Neural progenitor cell (in vitro differentiated cells): ENCODE results near the gene ART5. TPM values are rescaled to one million over a fixed set of nuclear protein-coding genes. Genes with fewer than 3 reads are reported as not detected.

Source experiments
- DNase-seq: peaks from one replicate; pipeline ENCODE4 v3.0.0-alpha.2; 2016; ENCODE audit warnings: low spot score
- H2AFZ ChIP-seq: fragments of 200-600 bp; sonication (generic); replicated peaks from 2 replicates; pipeline ENCODE4 v1.6.1; 2016; ENCODE audit warnings: antibody characterized with exemption
- H3F3A ChIP-seq: fragments of 200-600 bp; sonication (generic); 2 replicates; pipeline ENCODE4 v1.6.1; 2016; ENCODE audit warnings: antibody characterized with exemption, low read depth
- H3K27ac ChIP-seq: fragments of 200-600 bp; sonication (generic); 2 replicates; pipeline ENCODE4 v1.5.1; 2016; ENCODE audit warnings: mild to moderate bottlenecking
- H3K27me3 ChIP-seq: fragments of 200-600 bp; sonication (generic); 2 replicates; pipeline ENCODE4 v1.6.1; 2016; ENCODE audit warnings: mild to moderate bottlenecking, moderate library complexity
- H3K36me3 ChIP-seq: fragments of 200-600 bp; sonication (generic); 2 replicates; pipeline ENCODE4 v1.5.1; 2016
- H3K4me1 ChIP-seq: fragments of 200-600 bp; sonication (generic); 2 replicates; pipeline ENCODE4 v1.6.1; 2016; ENCODE audit warnings: mixed run types
- H3K4me2 ChIP-seq: fragments of 200-600 bp; sonication (generic); 2 replicates; pipeline ENCODE4 v1.6.1; 2016
- H3K4me3 ChIP-seq: fragments of 200-600 bp; sonication (generic); 2 replicates; pipeline ENCODE4 v1.5.1; 2016
- H3K79me2 ChIP-seq: fragments of 200-600 bp; sonication (generic); 2 replicates; pipeline ENCODE4 v1.6.1; 2016; ENCODE audit warnings: low read depth
- H3K9ac ChIP-seq: fragments of 200-600 bp; sonication (generic); 2 replicates; pipeline ENCODE4 v1.6.1; 2016
- H3K9me3 ChIP-seq: fragments of 200-600 bp; sonication (generic); 2 replicates; pipeline ENCODE4 v1.5.1; 2016; ENCODE audit warnings: low read depth
- H4K20me1 ChIP-seq: fragments of 200-600 bp; sonication (generic); 2 replicates; pipeline ENCODE4 v1.6.1; 2016; ENCODE audit warnings: low read depth
- H3K27ac Mint-ChIP-seq: 3 replicates; pipeline ENCODE4 v1.8.0; 2021; ENCODE audit warnings: mixed read lengths
- H3K27me3 Mint-ChIP-seq: 2 replicates; pipeline ENCODE4 v1.8.0; 2022; ENCODE audit warnings: low read depth, mild to moderate bottlenecking, inconsistent platforms, moderate library complexity, mixed read lengths; ENCODE audit not compliant: insufficient read depth
- H3K36me3 Mint-ChIP-seq: 3 replicates; pipeline ENCODE4 v1.8.0; 2021; ENCODE audit warnings: mixed read lengths
- H3K4me1 Mint-ChIP-seq: 3 replicates; pipeline ENCODE4 v1.8.0; 2021; ENCODE audit warnings: mixed read lengths
- H3K4me3 Mint-ChIP-seq: 3 replicates; pipeline ENCODE4 v1.8.0; 2021; ENCODE audit warnings: mild to moderate bottlenecking, moderate library complexity, mixed read lengths
- H3K9me3 Mint-ChIP-seq: 3 replicates; pipeline ENCODE4 v1.8.0; 2020; ENCODE audit warnings: mixed read lengths
- CTCF ChIP-seq: fragments of 200-600 bp; sonication (generic); IDR thresholded peaks from 2 replicates; pipeline ENCODE4 v1.5.1; 2017; ENCODE audit warnings: antibody characterized with exemption, mild to moderate bottlenecking
- EZH2 ChIP-seq: fragments of 200-600 bp; sonication (generic); IDR thresholded peaks from 2 replicates; pipeline ENCODE4 v1.6.1; 2017; ENCODE audit warnings: antibody characterized with exemption, mild to moderate bottlenecking, moderate library complexity
- EZH2phosphoT487 ChIP-seq: fragments of 200-600 bp; sonication (generic); IDR thresholded peaks from 2 replicates; pipeline ENCODE4 v1.6.1; 2017; ENCODE audit warnings: antibody characterized with exemption
- total RNA-seq: library from RNA; depleted of rRNA; stranded (reverse); fragments of >200 nt; gene quantifications from 2 replicates; pipeline ENCODE4 v1.2.3, GENCODE V29; 2015; ENCODE audit warnings: low replicate concordance

The ART5 gene
- total RNA-seq, 1 donor from 2014 or later = 8.5 TPM

GRCh38 chr11:3641191-3641590 lies 601 bp downstream of the ART5 start:
- no peaks in the 10 kb centered on the region for H3K9me3 ChIP-seq
- peaks cover 17% of the 10 kb centered on the region for H3F3A ChIP-seq
- no peaks in the 10 kb centered on the region for H3K27me3 ChIP-seq
- no peak overlapping the region for H3K27ac ChIP-seq
- H3K36me3 Mint-ChIP-seq = no peaks in the 10 kb centered on the region
- TF ChIP-seq EZH2 = no peak
- TF ChIP-seq CTCF = no peak
- no peak for TF ChIP-seq EZH2phosphoT487
- H3K9me3 Mint-ChIP-seq = peaks cover 9% of the 10 kb centered on the region
- H3K27ac Mint-ChIP-seq = no peak overlapping the region
- H3K27me3 Mint-ChIP-seq = peaks cover 3% of the 10 kb centered on the region
- DNase-seq = no peak
- H3K9ac ChIP-seq = no peak overlapping the region
- peaks cover 5% of the 10 kb centered on the region for H3K4me1 ChIP-seq
- no peaks in the 10 kb centered on the region for H4K20me1 ChIP-seq
- H3K36me3 ChIP-seq = no peaks in the 10 kb centered on the region
- peak overlapping the region; percentile 60 for H3K4me3 ChIP-seq
- peaks cover 7% of the 10 kb centered on the region for H3K4me1 Mint-ChIP-seq
- H3K4me2 ChIP-seq = peak overlapping the region; percentile 77
- no peak overlapping the region for H2AFZ ChIP-seq
- no peaks in the 10 kb centered on the region for H3K79me2 ChIP-seq
- H3K4me3 Mint-ChIP-seq = peak overlapping the region; percentile 85

- H3K36me3 ChIP-seq = no peaks in the 10 kb centered on the region
- H3K9me3 Mint-ChIP-seq = peaks cover 7% of the 10 kb centered on the region
Observed at GRCh38 chr11:3639841-3640240, 2.0 kb downstream of the ART5 start.

GRCh38 chr11:3638513-3638912 lies 3.3 kb downstream of the ART5 start:
- no peaks in the 10 kb centered on the region for H4K20me1 ChIP-seq
- DNase-seq = no peak
- H3K4me1 ChIP-seq = peaks cover 5% of the 10 kb centered on the region
- Mint-ChIP-seq H3K4me3 (no peak overlapping the region), H3K27me3 (peaks cover 5% of the 10 kb centered on the region), H3K36me3 (no peaks in the 10 kb centered on the region), H3K4me1 (peaks cover 7% of the 10 kb centered on the region), H3K27ac (no peak overlapping the region), H3K9me3 (peaks cover 3% of the 10 kb centered on the region)
- H3K9me3 ChIP-seq = no peaks in the 10 kb centered on the region
- H3K9ac ChIP-seq = no peak overlapping the region
- H3F3A ChIP-seq = peaks cover 15% of the 10 kb centered on the region
- H3K79me2 ChIP-seq = no peaks in the 10 kb centered on the region
- no peaks in the 10 kb centered on the region for H3K36me3 ChIP-seq
- H2AFZ ChIP-seq = no peak overlapping the region
- no peak overlapping the region for H3K4me3 ChIP-seq
- H3K27ac ChIP-seq = no peak overlapping the region
- H3K4me2 ChIP-seq = no peak overlapping the region
- H3K27me3 ChIP-seq = no peaks in the 10 kb centered on the region
- TF ChIP-seq EZH2phosphoT487 (no peak), CTCF (no peak), EZH2 (no peak)

More at GRCh38 chr11:3639841-3640240, 2.0 kb downstream of the ART5 start:
- Histone ChIP-seq H2AFZ (no peak overlapping the region), H3F3A (peaks cover 17% of the 10 kb centered on the region), H3K4me3 (no peak overlapping the region), H4K20me1 (no peaks in the 10 kb centered on the region), H3K4me2 (no peak overlapping the region), H3K79me2 (no peaks in the 10 kb centered on the region), H3K27ac (no peak overlapping the region), H3K9me3 (no peaks in the 10 kb centered on the region), H3K9ac (no peak overlapping the region), H3K27me3 (no peaks in the 10 kb centered on the region), H3K4me1 (peaks cover 5% of the 10 kb centered on the region)
- Mint-ChIP-seq H3K27me3 (peaks cover 3% of the 10 kb centered on the region), H3K4me3 (no peak overlapping the region), H3K4me1 (peaks cover 7% of the 10 kb centered on the region), H3K36me3 (no peaks in the 10 kb centered on the region), H3K27ac (no peak overlapping the region)
- TF ChIP-seq EZH2 = no peak
- TF ChIP-seq EZH2phosphoT487 = no peak
- no peak for TF ChIP-seq CTCF
- DNase-seq = no peak
